GM10266 (cell line): ENCODE results near the gene GGNBP2.

Experiments
- DNase-seq: peaks from one replicate; pipeline ENCODE4 v3.0.0; 2012; ENCODE audit errors: extremely low spot score
- TF ChIP-seq, protein P1 (sequence below): IDR thresholded peaks from 2 replicates; pipeline ENCODE4 v1.5.1; 2012; ENCODE audit warnings: mild to moderate bottlenecking, low read depth; ENCODE audit not compliant: control insufficient read depth, insufficient read depth; ENCODE audit errors: missing control alignments

Gene GGNBP2

DNA sequence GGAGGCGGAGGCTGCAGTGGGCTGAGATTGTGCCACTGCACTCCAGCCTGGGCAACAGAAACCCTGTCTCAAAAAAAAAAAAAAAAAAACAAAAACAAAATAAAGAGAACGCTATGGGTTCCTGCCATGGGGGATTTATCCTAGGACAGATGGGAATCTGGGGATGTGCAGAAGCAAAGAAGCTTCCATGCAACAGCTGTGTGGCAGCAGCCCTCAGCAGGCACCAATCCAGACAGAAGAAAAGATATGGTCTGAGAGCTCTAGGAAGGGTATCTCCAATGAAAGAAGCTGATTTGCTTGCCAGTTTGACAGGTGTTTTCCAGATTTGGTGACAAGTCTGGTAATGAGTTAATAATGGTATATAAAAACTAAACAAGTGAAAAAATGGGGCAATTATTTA is 21.6 kb upstream of the GGNBP2 start:
- no peak for DNase-seq
- TF ChIP-seq, protein P1, sequence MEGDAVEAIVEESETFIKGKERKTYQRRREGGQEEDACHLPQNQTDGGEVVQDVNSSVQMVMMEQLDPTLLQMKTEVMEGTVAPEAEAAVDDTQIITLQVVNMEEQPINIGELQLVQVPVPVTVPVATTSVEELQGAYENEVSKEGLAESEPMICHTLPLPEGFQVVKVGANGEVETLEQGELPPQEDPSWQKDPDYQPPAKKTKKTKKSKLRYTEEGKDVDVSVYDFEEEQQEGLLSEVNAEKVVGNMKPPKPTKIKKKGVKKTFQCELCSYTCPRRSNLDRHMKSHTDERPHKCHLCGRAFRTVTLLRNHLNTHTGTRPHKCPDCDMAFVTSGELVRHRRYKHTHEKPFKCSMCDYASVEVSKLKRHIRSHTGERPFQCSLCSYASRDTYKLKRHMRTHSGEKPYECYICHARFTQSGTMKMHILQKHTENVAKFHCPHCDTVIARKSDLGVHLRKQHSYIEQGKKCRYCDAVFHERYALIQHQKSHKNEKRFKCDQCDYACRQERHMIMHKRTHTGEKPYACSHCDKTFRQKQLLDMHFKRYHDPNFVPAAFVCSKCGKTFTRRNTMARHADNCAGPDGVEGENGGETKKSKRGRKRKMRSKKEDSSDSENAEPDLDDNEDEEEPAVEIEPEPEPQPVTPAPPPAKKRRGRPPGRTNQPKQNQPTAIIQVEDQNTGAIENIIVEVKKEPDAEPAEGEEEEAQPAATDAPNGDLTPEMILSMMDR = no peak

DNA sequence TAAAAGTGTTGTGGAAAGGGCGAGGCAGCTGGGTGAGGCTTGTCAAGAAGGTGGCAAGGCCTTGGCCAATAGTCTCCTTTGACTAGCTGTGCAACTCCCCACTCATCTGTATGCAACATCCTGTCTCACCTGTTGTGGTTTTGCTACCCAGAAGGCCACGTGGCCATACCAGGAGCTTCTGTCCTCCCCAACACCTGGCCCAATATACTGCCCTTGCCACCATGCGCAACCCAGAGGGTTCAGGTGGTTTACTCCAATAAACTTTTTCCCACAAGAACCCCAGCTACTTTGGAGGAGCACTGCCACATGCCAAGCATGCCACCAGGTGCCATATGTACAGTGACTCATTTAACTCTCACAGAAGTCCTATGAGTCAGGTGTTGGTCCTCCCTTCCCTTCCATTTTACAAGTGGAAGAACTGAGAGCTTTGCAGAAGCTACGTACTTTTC is 20.3 kb upstream of the GGNBP2 start:
- no peak for DNase-seq
- TF ChIP-seq, protein P1 = no peak

DNA sequence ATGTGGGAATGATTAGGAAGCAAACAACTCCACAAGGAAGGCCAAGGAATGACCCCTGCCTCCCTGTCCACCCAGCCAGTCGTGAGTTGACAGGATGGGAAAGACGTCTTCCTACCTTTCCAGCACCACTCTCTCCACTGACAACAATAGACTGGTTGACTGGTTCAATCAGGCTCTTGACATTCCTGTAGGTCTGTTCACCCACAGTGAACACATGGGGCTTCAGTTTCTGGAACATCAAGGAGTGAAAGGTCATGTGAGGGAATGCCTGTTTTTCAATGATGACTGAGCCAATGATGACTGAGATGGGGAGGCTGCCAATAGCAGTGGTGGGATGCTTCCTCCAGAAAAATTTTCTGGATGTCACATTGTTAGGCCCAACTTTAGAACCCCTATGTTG is 19.6 kb upstream of the GGNBP2 start:
- TF ChIP-seq, protein P1 = no peak
- DNase-seq = no peak

DNA sequence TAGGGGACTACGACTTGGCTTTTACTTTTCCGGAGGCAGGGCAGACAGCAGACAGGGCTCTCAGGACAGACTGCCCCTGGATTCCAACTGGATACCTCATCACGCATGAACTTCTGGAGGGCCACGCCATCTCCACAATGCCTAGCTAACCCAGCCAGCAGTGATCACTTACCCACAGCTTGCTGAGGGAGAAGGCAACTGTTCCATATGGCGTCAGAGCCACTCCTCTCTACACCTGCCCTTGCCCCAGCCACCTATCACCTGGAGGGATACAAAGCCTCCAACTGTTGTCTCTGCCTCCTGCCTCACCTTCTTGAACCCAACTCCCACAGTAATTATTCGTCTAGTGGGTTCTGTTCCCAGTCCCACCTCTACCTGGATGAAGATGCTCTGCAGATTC is 18.8 kb upstream of the GGNBP2 start:
- DNase-seq = no peak
- TF ChIP-seq, protein P1 = no peak

DNA sequence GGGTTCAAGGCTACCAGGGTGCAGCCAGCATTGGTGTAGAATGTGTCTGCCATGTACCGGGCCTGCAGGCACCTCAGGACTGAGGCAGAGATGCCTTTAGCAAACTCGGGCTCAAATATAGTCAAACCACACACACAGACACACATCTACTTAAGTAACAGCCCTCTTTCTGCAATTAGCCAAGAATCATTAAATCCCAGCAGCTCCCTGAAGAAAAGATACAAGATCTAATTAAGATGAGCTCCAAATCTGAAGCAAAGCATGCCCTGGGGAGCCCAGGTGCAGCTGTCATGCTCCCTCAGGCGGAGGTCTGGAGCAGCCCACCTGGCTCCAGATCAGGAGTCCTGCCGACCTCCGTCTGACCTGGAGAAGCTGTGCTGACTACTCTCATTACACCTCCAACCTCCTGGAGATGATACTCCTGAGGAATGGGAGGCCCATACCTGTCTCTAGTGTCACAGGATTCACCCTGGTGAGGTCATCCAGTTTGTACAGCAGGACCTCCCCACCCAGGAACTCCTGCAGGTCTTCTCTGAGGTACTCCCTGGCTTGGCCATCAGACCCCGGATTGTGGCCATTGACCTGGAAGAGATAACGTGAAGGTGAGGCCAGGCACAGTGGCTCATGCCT is 17.0 kb upstream of the GGNBP2 start:
- TF ChIP-seq, protein P1 = no peak
- no peak for DNase-seq

DNA sequence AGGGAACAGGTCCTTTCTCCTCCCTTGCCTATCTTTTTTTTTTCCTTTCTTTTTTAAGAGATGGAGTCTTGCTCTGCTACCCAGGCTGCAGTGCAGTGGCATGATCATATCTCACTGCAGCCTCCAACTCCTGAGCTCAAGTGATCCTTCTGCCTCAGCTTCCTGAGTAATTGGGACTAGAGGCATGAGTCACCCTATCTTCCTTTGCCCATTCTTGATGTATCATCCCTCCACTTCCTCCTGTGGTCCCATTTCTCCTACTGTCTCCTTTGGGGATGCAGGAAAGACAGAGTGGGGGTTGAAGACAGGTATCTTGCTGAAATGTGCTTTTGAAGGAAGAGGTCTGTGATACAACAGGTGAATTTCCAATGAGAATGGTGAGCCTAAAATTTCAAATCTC is 15.6 kb upstream of the GGNBP2 start:
- TF ChIP-seq, protein P1 = no peak
- no peak for DNase-seq

DNA sequence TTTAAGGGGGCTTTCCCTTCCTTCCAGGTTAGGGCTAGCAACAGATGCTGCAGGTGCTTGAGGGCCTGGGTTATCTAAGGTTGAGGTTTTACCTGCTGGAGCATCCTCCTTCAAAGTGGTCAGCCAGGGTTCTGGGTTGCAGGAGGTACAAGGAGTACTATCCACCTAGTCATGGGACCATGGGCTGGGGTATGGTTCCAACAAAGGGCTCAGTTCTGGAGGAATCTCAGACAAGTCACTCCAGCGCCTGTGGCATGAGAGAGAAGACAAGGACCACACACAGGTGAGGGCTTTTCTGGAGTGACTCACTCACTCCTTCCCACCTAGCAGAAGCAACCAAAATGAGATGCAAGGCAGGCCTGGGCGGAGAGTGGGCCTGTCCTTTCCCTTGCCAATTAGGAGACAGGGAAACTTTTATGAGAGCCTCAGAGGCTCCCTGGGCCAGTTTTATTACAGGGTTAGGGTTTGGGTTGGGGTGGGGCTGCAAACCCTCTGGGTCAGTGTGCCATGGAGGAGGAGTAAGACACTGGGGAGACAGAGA is 12.2 kb upstream of the GGNBP2 start:
- no peak for DNase-seq
- TF ChIP-seq, protein P1 = no peak
